Measurements from ENCODE around the gene SLC30A5.
"Not testable (repeated sequence)": the region's sequence is repeated elsewhere in the genome, so short reads cannot be mapped to it uniquely, and the experiment has no call there.

SLC30A5 gene

GRCh38 chr5:69105996-69106906 lies 12.4 kb downstream of the SLC30A5 start:
- no peak for DNase-seq

GRCh38 chr5:69108367-69108766 lies 14.6 kb downstream of the SLC30A5 start:
- not testable (repeated sequence) for DNase-seq

- DNase-seq = no peak
Measured at GRCh38 chr5:69113851-69114250, 20.0 kb downstream of the SLC30A5 start.

- no peak for DNase-seq
Measured at GRCh38 chr5:69115526-69115925, 21.7 kb downstream of the SLC30A5 start.

- DNase-seq = no peak
Measured at GRCh38 chr5:69129413-69129812, 35.6 kb downstream of the SLC30A5 start.

- DNase-seq = no peak
Measured at GRCh38 chr5:69130241-69130640, 36.4 kb downstream of the SLC30A5 start.

GRCh38 chr5:69131304-69131703 lies 37.5 kb downstream of the SLC30A5 start:
- DNase-seq = no peak

GRCh38 chr5:69134126-69134525 lies 40.3 kb downstream of the SLC30A5 start:
- DNase-seq = no peak

GRCh38 chr5:69136293-69136692 lies 42.5 kb downstream of the SLC30A5 start:
- DNase-seq = no peak

GRCh38 chr5:69137208-69137607 lies 43.4 kb downstream of the SLC30A5 start:
- DNase-seq = not testable (repeated sequence)

- no peak for DNase-seq
Measured at GRCh38 chr5:69137807-69138206, 44.0 kb downstream of the SLC30A5 start.

- DNase-seq = no peak
Measured at GRCh38 chr5:69138766-69139165, 45.0 kb downstream of the SLC30A5 start.

- not testable (repeated sequence) for DNase-seq
Measured at GRCh38 chr5:69140239-69140638, 46.4 kb downstream of the SLC30A5 start.

- no peak for DNase-seq
Measured at GRCh38 chr5:69140827-69141226, 47.0 kb downstream of the SLC30A5 start.

- not testable (repeated sequence) for DNase-seq
Measured at GRCh38 chr5:69148576-69148975, 54.8 kb downstream of the SLC30A5 start.

GRCh38 chr5:69148981-69149675 lies 55.3 kb downstream of the SLC30A5 start:
- DNase-seq = no peak

- no peak for DNase-seq
Measured at GRCh38 chr5:69149676-69150010, 55.8 kb downstream of the SLC30A5 start.

- DNase-seq = no peak
Measured at GRCh38 chr5:69152731-69153130, 58.9 kb downstream of the SLC30A5 start.

GRCh38 chr5:69156456-69156855 lies 62.6 kb downstream of the SLC30A5 start:
- DNase-seq = no peak

GRCh38 chr5:69158039-69158438 lies 64.2 kb downstream of the SLC30A5 start:
- DNase-seq = no peak

GRCh38 chr5:69160651-69161050 lies 66.8 kb downstream of the SLC30A5 start:
- no peak for DNase-seq

GRCh38 chr5:69166686-69167492 lies 73.1 kb downstream of the SLC30A5 start, which contains the start of gene CCNB1:
CCNB1 (plus strand) TSS chr5:69167150; CDS start chr5:69167263, 113 bp downstream.
- peak; percentile 98 for DNase-seq

- no peak for DNase-seq
Measured at GRCh38 chr5:69167493-69167855, 73.7 kb downstream of the SLC30A5 start.

Measured in CD4-positive, alpha-beta T cell treated with Interleukin-10 for 1 hour (primary cell).